Panc1 (cell line): ENCODE data around the gene CTCFL.

ENCODE experiments used
- TCF7L2 ChIP-seq: IDR thresholded peaks from 2 replicates; pipeline ENCODE4 v1.6.1; 2011; ENCODE audit warnings: mild to moderate bottlenecking, low read depth, low read length, inconsistent platforms
- TF ChIP-seq, protein P1 (sequence below): fragments of 450-650 bp; IDR thresholded peaks from 2 replicates; pipeline ENCODE4 v1.5.1; 2017; ENCODE audit warnings: mild to moderate bottlenecking
- TF ChIP-seq, protein P2 (sequence below), 2 experiments: IDR thresholded peaks; 2 replicates each; pipeline ENCODE4 v1.6.1; 2011 to 2012; ENCODE audit warnings: low read depth in 2 of 2, control low read depth in 1 of 2, low read length in 1 of 2, mild to moderate bottlenecking in 1 of 2, moderate library complexity in 1 of 2; ENCODE audit not compliant: insufficient read depth in 1 of 2

DNA sequence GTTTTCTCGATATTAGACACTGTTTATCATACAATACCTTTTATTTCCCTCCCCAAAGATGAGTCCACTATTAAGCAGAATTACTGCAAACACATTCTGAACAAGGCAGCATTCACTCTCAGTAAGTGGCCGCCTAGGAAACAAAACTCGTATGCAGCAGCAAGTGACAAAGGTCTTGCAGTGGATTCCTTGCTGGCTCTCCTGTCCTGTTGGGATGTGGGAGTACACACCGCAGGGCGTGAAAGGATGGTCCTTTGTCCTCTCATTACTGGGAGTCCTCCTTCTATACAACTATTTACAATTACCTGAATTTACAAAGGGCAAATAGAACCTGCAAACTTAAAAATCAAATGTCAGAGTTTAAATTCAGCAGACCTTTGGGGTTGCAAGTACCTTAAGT, 16.1 kb downstream of the CTCFL start:
- TF ChIP-seq, protein P1, sequence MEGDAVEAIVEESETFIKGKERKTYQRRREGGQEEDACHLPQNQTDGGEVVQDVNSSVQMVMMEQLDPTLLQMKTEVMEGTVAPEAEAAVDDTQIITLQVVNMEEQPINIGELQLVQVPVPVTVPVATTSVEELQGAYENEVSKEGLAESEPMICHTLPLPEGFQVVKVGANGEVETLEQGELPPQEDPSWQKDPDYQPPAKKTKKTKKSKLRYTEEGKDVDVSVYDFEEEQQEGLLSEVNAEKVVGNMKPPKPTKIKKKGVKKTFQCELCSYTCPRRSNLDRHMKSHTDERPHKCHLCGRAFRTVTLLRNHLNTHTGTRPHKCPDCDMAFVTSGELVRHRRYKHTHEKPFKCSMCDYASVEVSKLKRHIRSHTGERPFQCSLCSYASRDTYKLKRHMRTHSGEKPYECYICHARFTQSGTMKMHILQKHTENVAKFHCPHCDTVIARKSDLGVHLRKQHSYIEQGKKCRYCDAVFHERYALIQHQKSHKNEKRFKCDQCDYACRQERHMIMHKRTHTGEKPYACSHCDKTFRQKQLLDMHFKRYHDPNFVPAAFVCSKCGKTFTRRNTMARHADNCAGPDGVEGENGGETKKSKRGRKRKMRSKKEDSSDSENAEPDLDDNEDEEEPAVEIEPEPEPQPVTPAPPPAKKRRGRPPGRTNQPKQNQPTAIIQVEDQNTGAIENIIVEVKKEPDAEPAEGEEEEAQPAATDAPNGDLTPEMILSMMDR, result no peak
- TF ChIP-seq, protein P2, sequence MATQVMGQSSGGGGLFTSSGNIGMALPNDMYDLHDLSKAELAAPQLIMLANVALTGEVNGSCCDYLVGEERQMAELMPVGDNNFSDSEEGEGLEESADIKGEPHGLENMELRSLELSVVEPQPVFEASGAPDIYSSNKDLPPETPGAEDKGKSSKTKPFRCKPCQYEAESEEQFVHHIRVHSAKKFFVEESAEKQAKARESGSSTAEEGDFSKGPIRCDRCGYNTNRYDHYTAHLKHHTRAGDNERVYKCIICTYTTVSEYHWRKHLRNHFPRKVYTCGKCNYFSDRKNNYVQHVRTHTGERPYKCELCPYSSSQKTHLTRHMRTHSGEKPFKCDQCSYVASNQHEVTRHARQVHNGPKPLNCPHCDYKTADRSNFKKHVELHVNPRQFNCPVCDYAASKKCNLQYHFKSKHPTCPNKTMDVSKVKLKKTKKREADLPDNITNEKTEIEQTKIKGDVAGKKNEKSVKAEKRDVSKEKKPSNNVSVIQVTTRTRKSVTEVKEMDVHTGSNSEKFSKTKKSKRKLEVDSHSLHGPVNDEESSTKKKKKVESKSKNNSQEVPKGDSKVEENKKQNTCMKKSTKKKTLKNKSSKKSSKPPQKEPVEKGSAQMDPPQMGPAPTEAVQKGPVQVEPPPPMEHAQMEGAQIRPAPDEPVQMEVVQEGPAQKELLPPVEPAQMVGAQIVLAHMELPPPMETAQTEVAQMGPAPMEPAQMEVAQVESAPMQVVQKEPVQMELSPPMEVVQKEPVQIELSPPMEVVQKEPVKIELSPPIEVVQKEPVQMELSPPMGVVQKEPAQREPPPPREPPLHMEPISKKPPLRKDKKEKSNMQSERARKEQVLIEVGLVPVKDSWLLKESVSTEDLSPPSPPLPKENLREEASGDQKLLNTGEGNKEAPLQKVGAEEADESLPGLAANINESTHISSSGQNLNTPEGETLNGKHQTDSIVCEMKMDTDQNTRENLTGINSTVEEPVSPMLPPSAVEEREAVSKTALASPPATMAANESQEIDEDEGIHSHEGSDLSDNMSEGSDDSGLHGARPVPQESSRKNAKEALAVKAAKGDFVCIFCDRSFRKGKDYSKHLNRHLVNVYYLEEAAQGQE (IDR thresholded peaks at IDR 0.05; ENCODE audit: insufficient read depth in 1 of 2, low read depth in 2 of 2, low read length in 1 of 2), result no peak
- no peak for TF ChIP-seq TCF7L2
